OCI-M2 (cell line): ENCODE data around the gene PABPN1.

Experiments used
- DNase-seq: peaks from one replicate; lab custom pipeline; 2025; ENCODE audit not compliant: unreplicated experiment; lab: John Stamatoyannopoulos, UW

Gene PABPN1

DNA sequence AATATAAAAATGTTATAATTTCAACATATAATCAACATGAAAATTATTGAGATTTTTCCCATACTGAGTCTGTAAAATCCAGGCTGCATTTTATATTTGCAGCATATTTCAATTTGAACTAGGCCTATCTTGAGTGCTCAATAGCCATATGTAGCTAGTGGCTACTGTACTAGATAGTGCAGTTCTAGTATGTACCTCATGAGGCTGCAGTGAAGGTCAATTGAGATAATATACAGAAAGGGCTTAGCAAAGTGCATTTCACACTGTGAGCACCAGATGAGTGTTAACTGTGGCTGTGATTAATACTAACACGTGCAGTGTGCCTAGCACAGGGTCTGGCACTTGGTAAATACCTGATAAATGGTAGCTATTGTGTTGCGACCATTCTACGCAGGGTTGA, 36.8 kb downstream of the PABPN1 start:
- no peak for DNase-seq

DNA sequence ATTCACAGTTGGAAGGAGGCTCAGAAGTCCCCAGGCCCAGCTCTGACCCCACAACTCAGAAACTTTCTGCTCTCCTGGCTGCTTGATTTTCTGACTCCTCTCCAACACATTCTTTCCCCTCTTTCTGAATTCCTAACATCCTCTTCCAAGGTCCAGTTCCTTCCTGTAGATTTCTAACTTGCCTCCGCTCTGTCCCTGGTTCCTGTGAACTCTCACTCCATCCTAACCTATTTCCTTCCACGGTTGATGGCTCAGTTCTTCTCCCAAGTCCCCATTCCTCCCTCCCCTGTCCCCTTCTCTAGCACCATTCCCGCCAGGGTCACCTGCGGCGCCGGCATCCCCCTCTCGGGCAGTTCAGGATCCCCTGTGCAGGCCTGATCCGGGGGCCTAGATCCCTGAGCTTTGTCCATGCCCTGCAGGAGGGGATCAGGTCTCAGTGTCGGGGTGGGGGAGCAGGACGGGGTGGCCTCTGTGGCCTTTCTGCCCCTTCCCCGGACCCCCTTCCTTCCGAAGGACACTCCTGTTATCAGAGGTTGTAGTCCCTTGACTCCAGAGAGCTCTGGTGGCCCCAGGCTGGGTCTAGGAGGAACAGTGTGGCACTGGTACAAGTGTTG, 37.4 kb downstream of the PABPN1 start:
- no peak for DNase-seq

DNA sequence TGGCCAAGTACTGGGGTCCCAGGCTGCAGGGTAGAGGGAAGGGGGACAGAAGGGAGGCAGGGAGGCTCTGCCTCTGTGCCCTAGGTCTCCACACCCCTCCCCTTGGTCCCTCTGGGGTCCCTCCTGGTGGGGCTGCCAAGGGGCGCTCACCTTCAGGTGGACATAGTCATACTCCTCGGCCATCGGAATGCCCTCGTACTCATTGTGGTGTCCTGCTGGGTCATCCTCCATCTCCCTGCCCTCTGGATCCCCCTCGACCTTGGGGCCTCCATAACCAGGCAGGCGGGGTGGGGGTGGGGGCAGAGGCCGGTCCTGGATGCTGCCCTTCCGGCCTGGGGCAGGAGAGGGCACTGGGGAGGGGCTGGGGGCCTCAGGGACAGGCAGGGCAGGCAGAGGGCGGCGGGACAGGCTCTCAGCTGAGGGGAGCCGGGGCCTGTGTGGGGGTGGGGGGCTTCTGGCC, 37.9 kb downstream of the PABPN1 start:
- no peak for DNase-seq

DNA sequence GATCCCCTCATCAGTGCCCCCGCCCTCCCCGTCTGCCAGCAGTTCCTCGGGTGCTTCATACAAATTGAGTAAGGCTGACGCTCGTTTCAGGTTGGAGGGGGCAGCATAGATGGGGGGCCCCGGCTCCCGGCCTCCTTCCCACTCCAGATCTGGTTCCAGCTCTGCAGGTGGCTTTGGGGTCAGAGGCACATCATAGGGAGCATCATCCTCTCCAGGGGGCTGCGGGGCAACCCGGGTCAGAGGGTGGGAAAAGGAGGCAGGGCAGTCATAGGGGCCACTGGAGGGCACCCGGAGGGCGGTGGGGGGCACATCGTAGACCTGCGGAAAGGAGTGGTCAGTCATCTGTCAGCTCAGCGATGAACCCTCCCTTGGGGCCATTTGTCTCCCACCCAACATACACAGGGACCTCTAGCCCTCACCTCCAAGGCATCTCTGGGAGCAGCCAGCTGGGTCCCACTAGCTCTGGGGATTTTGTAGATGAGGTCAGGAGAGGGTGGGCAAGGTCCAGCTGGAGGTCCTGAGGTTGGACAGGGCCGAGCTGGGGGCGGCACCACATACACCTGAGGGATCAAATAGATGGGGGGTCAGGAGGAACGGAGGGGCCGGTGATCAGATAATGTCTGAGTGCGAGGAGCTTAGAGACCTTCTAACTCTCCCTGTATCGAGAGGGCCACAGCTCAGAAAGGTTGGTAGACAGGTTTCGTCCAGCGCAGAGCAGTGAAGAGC, 38.6 kb downstream of the PABPN1 start:
- no peak for DNase-seq

DNA sequence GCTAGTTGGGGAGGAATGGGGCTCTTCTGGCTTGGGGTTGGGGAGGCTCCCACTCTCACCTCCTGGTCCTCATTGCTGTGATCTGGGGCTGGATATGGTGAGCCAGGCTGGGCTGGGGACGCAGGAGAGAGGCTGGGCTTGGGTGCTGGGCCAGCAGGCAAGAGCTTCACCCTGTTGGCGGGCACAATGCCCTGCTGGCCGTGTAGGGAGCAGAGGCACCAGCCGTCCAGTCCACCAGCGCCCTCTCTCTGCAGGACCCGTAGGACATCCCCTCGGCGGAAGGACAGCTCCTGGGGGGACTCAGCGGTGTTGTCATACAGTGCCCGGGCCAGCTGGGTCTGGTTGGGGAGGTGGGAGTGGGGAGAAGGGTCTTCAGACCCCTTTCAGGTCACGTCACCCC, 39.2 kb downstream of the PABPN1 start:
- no peak for DNase-seq

DNA sequence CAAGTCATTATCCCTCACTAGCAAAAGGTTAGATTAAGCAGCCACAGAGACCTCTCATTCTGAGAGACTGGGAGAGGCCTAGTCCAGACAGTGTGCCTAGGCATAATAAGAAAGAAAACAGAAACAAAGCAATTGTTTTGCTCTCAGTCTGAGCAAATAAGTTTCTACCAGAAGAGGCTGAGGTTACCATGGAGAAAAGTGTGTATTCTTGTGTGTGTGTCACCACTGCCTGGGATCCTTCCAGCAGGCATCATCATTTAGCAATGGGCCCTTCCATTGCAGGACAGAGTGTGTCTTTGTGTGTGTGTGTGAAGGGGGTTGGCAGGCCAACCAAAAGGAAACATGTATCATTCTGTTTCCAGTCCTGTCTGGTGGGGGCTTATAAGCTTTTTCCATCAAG, 40.1 kb downstream of the PABPN1 start:
- DNase-seq = no peak

DNA sequence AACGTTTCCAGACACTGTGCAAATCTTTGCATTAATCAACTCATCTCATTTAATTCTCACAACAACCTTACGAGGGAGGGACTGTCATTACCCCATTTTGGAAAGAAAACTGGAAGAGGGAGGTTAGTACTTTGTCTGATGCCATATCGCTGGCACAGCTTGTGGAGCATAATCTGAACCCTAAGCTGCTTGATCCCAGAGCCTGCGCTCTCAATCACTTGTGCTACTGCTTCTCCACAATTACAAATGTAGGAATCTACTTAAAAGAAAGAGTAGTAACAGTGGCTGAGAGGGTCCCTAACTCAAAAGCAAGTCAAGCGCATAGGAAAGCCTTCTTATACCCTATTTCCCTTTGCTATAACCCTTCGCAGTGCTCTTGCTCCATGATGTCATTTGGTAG, 40.5 kb downstream of the PABPN1 start:
- no peak for DNase-seq

DNA sequence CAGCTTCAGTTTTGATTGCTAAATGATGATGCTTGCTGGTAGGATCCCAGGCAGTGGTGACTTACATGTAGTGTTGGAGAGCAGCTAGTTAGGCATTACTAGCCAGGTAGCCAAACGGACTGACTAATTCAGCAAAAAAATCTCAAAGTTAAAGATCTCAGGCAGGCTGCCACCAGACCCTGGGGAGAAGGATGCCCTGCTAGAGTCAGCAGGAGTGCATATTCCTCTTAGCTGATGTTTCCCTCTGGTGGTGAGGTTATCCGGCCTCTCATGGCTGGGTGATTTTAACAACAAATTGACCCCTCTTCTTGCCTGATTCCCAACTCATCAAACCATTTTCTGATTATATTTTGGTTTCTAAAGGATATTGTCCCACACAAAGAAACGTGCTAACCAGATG, 40.9 kb downstream of the PABPN1 start:
- DNase-seq = no peak

DNA sequence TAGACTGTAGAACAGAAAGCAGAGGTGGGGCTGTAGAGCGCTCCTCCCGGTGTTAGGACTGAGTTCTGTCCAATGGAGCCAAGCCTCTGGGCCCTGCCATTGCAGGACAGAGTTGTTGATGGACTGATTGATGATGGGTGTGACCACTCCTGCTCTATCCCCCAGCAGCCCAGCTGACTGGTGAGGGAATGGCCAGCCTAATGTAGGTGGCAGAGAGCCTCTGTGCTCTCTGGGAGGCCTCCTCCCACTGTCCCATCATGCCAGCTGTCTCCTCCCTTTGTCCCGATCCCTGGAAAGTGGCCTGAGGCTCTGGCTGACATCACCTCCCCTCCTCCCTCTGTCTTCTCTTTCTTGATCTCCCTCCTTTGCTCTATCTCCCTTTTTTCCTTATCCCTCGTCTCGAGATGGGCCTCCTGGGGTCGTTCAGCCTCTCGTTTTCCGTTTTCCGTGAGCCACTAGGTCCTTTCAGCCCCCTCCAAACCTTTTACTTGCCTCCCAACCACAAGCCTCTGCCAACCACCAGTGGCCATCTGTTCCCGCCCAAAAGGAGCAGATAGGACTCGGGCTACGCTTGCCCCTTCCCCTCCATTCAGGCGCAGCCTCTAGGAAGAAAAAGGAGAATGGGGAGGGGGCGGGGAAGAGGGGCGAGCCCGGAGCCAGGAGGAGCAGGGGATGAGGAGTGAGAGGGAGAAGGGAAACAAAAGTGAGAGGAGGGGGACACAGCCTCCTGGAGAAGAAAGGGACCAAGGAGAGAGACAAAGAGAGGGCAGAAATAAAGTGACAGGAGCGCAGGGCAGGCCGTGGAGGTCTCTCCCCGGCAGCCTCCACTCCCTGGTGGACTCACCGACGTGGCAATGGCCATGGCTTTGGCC, 43.1 kb downstream of the PABPN1 start:
- no peak for DNase-seq

DNA sequence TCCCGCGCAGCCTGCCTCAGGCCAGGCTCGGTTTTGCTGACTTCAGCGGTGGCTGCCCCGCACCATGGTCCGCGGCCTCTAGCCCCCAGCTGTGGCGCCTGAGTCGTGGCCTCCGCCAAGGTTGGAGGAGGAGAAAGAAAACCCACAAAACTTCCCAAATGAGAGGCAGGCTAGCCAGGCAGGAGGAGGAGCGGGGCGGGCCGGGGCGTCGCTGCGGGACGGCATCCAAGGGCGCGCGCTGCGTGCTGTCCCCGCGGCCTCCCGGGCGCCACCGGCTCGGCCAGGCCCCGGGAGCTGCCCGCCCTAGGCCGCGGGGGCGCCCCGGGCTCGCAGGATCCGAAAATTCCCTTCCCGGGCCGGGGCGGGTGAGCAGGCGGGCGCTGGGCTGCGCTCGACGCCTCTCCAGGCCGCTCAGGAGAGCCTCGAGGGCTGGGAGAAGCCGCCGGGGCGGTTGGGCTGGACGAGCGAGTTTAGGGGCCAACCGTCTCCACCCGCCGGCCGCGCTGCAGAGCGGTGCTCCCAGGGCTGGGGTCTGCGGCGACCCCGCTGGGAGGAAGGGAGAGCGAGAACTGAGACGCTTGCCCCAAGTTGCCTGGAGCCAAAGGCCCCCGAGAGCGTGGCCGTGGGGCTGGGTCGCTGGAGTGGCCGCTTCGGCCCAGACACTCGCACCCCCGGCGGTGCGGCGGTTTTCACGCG, 43.9 kb downstream of the PABPN1 start, which contains the start of gene EFS:
Gene EFS (minus strand): TSS at position 137 of the 696 bp plus-strand sequence. CDS start 147 bp downstream, outside the sequence.
- no peak for DNase-seq

DNA sequence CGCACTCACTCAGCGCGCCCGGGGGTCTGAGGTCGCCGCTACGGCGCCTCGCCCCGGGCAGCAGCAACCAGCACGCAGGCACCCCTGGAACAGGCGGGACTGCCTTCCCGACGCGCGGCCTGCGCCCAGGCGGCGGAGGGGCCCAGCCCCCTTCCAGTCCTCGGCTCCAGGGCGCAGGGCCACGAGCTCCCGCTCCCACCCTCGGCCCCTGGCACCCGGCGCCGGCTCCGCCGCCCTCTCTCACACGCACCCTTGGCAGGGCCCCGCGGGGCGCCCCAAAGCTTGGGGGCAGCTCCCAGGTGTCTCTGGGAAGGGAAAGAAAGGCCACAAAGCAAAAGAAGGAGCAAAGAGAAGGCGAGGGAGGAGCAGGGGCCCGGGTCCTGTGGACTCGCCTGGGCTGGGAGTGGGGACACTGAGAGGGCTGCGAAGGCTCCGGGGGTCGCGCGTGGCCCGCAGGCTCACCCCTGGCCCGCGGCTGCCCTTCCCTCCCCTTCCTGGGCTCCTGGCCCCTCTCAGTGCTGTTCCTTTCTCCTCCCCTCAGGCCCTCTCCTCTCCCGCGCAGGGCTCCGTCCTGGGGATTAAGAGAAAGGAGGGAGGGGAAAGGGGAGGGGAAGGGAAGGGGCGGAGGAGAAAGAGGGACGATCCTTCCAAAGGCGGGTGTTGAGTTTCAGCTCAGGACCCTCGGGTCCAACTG, 44.6 kb downstream of the PABPN1 start:
- DNase-seq = no peak

DNA sequence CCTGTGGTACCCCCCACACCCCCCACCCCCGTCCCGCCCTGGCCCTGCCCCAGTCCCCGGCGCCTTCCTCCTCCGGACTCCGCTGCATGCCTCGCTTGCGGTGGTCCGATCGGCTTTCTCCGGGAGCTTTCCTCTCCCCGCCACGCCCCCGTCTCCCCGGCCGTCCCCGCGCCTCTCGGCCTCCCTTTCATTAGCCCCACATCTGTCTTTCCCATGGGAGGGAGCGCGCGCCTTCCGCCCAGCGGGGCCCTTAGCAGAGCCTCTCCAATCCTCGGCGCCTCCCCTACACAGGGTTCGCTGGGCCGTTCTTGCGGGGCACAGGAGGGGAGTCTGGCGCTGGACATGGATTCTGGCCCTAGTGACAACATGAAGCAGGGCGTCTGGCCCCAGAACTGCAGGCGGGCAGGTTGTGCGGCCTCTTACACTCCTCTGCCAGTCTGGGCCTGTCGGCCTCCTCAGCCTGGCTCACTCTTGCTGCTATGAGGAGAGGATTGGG, 45.2 kb downstream of the PABPN1 start:
- no peak for DNase-seq

DNA sequence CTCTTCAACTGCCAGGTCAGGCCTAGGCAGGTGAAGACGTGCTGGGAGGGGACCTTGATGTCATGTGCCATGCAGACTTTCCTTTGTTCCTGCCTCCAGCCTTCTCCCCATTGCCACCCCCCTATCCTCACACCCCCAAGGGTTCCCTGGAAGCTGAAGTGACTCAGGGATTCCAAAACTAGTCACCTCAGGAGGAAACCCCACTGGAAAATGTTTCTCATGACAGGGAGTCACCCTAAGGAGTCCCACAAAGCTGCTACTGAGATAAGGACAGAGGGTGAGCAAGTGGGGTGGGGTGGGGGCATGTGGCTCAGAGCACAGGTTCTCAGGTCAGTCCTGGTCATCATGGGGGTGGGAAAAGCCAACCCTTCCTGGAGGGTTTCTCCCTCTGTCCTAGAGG, 49.0 kb downstream of the PABPN1 start:
- DNase-seq = no peak

DNA sequence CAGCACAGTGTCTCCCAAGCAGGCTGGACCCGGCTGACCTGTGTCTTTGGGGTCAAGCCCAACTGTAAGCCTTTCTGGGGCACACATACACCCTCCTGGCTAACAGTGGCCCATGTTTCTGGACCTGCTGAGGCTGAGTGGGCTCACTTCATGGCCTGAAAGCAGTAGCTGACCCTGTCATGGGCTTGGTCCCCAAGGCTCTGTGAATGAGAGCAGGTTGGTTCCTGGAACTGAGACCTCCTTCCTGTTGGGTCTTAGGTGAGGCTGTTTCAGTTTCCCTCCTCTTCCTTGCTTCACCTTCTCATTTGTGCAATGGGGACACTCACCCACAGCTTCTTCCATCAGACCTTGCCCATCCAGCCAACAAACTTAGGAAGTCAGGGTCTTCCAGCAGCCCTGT, 50.6 kb downstream of the PABPN1 start:
- DNase-seq = no peak

DNA sequence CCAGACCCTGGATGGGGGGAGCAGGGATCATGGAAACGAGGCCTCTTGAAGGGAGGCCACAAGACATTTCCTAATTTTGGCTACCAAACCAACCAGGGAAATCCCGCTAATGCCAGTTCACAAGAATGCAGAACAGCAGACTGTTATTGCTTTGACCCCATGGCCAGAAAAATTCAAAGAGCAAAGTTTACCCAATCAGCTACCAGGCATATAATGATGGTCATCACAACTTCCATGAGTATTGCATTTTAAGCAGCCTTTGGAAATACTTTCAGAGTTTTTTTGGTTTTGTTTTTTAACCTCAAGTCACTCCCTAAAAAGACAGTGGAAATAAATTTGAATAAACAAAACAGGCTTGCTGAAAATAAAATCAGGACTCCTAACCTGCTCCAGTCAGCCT, 51.3 kb downstream of the PABPN1 start, which contains the start of gene IL25:
Gene IL25 (plus strand): TSS at position 301 of the 400 bp plus-strand sequence.
- DNase-seq = no peak

DNA sequence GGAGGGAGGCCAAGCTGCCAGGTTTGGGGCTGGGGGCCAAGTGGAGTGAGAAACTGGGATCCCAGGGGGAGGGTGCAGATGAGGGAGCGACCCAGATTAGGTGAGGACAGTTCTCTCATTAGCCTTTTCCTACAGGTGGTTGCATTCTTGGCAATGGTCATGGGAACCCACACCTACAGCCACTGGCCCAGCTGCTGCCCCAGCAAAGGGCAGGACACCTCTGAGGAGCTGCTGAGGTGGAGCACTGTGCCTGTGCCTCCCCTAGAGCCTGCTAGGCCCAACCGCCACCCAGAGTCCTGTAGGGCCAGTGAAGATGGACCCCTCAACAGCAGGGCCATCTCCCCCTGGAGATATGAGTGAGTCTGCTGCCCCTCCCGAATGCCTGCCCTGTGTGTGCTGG, 51.8 kb downstream of the PABPN1 start:
- DNase-seq = no peak
